ENCODE data around the gene MRPL18. TPM values are rescaled to one million over a fixed set of nuclear protein-coding genes. Genes with fewer than 3 reads are reported as not detected.
"Not testable (repeated sequence)": the region's sequence is repeated elsewhere in the genome, so short reads cannot be mapped to it uniquely, and the experiment has no call there.

The MRPL18 gene
- polyA plus RNA-seq (ENCODE audit: insufficient read length) = 55.6 TPM
- long read RNA-seq, donor 1, transcript MRPL18-201 (4 exons, 978 nt) = major isoform, 24 of 48 reads
- long read RNA-seq, donor 1, partial matches to known transcripts = 15 of 48 reads
- long read RNA-seq, donor 1, other reads (novel, unspliced or antisense) = 7 of 48 reads
- long read RNA-seq, donor 2, transcript MRPL18-201 (4 exons, 978 nt) = major isoform, 23 of 45 reads
- long read RNA-seq, donor 2, partial matches to known transcripts = 5 of 45 reads
- long read RNA-seq, donor 2, other reads (novel, unspliced or antisense) = 14 of 45 reads
- long read RNA-seq, donor 3, transcript MRPL18-201 (4 exons, 978 nt) = major isoform, 33 of 51 reads
- long read RNA-seq, donor 3, partial matches to known transcripts = 0 of 51 reads
- long read RNA-seq, donor 3, other reads (novel, unspliced or antisense) = 15 of 51 reads
- long read RNA-seq, donor 4, partial matches to known transcripts = 0 of 2 reads
- long read RNA-seq, donor 4, other reads (novel, unspliced or antisense) = 0 of 2 reads
- long read RNA-seq, donor 5, transcript MRPL18-201 (4 exons, 978 nt) = major isoform, 54 of 86 reads
- long read RNA-seq, donor 5, partial matches to known transcripts = 6 of 86 reads
- long read RNA-seq, donor 5, other reads (novel, unspliced or antisense) = 23 of 86 reads
- long read RNA-seq, donor 6, transcript MRPL18-201 (4 exons, 978 nt) = major isoform, 22 of 42 reads
- long read RNA-seq, donor 6, partial matches to known transcripts = 9 of 42 reads
- long read RNA-seq, donor 6, other reads (novel, unspliced or antisense) = 10 of 42 reads
- long read RNA-seq, donor 7, transcript MRPL18-201 (4 exons, 978 nt) = major isoform, 34 of 68 reads
- long read RNA-seq, donor 7, partial matches to known transcripts = 11 of 68 reads
- long read RNA-seq, donor 7, other reads (novel, unspliced or antisense) = 19 of 68 reads
- long read RNA-seq, donor 8, transcript MRPL18-201 (4 exons, 978 nt) = major isoform, 9 of 9 reads
- long read RNA-seq, donor 8, partial matches to known transcripts = 0 of 9 reads
- long read RNA-seq, donor 8, other reads (novel, unspliced or antisense) = 0 of 9 reads

DNA sequence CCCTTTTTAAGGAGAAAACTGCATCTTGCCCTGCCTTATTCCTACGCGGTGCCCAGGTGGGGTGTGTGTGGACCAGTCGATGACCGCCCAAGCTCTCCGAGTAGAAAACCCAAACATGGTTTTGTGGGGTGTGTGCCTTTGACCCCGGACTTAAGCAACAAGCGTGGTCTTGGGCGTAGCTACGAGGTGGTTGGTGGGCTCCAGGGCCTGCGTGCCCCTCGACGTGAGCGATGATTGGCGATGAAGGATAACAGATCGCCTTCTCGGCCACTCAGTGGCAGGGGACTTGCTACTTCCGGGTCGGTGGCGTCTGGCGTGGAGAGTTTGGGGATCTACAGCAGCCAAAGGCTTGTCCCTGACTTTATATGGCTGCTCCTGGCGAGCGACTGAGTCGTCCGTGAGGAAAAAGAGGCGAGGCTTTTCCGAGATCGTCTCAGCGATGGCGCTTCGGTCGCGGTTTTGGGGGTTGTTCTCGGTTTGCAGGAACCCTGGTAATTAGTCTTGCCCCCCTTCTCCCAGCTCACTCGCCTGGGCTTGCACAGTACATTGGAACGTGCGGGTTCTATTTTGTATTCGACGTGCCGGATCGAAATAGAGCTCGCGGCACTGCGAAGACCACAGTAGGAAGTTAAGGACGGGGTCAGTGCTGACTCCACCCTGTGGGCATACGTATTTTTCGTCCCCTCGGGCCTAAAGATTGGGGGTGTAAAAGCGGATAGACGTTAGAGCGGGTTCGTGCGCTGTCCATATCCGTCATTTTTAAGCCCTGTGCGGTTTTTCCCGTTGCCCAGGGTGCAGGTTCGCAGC lies at the start of gene MRPL18:
TSS of gene MRPL18 (plus strand) at position 319 of the 807 bp plus-strand sequence. CDS start at position 440, 121 bp downstream.
- peak; percentile 93 for DNase-seq

DNA sequence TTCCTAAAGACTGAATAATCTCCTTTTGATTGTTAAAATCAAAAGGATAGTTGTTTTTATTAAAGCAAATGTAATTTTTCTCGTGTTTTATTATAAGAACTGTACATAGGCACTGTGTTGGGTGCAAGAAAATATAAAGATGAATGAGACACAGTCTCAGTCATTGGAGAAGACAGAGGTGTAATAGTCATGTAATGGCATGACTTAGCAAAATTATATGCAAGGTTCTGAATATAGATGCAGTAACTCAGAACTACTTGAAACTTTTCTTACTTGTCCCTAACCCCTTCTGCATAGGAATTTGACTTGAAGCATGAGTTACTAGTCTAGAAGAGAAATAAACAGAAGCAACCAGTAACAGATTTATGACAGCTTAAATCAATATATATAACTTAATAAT lies 48.1 kb upstream of the MRPL18 start:
- no peak for DNase-seq

DNA sequence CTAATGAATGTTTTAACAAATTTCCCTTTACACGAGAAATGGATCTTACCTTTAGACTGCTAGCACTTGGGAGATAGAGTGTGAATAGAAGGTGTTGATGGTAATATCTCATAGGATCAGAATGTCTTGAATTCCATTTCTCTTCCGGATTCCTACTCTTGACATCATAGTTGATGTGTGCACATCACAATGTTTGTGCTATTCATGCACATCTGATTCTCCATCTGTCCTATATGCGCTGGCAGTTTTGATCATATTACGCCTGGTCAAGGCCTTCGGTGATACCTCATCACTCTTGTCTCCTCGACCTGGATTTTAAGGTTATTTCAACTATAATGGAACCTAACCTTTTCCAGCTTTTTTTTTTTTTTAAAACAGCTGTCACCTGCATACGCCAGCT lies 45.2 kb upstream of the MRPL18 start:
- no peak for DNase-seq

DNA sequence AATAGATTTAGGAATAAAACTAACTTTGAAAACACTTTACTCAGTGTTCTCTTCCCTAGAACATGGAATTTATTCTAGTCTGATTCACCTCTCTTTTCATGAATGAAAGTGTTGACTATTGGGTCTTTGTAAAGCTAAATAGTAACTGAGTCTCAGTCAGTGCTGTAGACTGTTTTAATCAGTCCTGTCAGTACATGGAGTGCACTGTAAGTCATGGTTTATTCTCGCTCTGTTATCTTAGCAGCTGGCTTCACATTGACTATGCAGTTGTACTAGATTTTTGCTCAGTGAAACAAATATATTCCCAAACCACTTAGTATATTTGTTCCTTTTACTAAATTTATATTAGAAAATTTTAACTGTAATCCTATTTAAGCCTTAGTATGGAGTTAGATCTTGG lies 43.5 kb upstream of the MRPL18 start:
- no peak for DNase-seq

DNA sequence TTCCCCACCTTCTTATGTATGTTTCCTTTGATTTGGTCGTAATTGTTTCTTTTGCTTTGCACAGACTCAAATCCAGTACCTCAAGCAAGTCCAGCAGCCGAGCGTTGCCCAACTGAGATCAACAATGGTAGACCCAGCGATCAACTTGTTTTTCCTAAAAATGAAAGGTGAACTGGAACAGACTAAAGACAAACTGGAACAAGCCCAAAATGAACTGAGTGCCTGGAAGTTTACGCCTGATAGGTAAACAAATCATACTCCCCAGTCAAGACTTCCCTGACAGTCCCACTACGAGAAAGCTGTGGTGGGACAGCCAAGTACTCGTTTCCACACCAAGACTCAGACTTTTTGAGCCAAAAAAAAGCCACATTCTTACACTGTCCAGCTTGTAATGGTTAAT lies 42.1 kb upstream of the MRPL18 start:
- DNase-seq = not testable (repeated sequence)

DNA sequence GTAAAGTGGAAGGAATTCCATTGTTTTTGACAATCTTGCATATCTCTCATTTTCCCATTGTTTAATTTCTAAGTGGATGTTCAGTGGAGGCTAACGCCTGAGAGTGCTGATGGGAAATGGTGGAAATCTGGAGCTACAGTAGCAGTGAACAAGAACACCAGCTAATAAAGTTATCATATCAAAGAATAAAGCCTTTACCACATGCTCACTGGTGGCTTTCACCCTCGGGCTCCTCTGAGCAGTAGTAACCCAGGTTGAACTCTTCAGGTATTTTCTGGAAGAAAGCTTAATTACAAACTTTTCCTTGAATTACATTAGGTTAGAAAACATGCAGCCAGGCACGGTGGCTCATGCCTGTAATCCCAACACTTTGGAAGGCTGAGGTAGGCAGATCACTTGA lies 38.8 kb upstream of the MRPL18 start:
- DNase-seq = no peak

DNA sequence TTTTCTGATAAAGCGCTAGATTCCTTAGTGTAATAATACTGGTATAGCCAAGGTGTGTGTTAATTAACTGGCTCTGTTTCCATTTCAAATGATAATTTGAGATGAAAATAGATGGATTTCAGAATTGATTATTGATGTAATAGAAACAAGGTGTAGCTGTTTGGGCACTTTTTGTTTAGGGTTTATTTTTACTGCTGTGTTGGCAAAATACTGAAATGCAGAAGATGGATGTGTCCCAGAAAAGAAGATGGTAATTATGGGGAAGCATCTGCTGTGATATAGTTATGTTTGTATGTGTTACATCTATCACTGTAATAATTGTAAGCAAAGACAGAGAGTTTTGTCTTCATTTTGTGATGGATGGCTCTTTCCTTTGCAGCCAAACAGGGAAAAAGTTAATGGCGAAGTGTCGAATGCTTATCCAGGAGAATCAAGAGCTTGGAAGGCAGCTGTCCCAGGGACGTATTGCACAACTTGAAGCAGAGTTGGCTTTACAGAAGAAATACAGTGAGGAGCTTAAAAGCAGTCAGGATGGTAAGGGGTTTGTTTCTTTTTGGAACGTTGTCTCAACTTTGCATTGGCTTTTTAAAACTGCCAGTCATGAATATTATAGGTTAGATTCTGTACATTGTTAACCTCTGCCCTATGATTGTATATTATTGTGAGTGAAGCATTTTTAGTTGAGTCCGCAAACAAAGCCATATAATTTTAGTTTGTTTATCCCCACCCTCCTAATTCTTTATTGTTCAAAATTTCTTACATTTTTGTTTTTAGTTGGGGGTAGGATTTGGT lies 37.0 kb upstream of the MRPL18 start:
- no peak for DNase-seq

DNA sequence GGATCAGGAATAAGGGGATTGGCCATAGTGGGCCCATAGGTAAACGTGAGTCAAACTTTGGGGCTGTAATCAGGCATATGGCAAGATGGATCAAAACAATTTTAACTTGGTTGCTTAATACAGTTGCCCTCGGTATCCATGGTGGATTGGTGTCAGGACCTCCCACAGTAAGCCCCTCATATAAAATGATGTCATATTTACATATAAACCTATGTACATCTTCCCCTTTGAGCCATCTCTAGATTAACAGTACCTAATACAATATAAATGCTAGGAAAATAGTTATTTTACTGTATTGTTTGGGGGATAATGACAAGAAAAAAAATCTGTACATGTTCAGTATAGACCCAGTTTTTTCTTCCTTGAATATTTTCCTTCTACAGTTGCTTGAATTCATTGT lies 35.9 kb upstream of the MRPL18 start:
- no peak for DNase-seq

DNA sequence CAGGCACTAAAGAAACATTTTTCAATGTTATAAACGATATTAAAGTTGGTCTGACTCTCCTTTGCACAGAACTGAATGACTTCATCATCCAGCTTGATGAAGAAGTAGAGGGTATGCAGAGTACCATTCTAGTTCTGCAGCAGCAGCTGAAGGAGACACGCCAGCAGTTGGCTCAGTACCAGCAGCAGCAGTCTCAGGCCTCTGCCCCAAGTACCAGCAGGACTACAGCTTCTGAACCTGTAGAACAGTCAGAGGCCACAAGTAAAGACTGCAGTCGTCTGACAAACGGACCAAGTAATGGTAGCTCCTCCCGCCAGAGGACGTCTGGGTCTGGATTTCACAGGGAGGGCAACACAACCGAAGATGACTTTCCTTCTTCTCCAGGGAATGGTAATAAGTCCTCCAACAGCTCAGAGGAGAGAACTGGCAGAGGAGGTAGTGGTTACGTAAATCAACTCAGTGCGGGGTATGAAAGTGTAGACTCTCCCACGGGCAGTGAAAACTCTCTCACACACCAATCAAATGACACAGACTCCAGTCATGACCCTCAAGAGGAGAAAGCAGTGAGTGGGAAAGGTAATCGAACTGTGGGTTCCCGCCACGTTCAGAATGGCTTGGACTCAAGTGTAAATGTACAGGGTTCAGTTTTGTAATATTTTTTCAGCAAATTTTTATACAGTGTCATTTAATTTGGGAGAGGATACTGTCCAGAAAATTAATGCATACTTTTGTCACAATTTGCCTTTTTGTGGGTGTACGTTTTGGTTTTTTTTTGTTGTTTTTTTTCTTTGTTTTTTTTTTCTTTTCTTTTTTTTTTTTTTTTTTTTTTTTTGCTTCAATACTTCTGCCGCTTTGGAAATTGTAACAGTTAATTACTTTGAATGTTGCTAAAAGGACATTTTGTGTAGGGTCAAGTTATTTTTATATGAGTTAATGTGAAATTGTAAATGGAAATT lies 35.0 kb upstream of the MRPL18 start:
- no peak for DNase-seq

DNA sequence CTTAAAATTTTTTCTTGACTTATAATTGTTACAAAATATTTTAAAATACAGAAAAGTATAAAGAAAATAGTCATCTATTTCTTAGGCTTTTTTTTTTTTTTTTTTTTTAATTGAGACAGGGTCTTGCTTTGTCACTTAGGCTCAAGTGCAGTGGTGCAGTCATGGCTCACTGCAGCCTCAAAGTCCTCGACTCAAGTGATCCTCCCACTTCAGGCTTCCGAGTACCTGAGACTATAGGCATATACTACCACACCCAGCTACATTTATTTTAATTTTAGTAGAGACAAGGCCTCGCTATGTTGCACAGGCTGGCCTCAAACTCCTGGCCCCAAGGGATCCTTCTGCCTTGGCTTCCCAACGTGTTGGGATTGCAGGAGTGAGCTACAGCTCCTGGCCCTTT lies 33.8 kb upstream of the MRPL18 start:
- no peak for DNase-seq

DNA sequence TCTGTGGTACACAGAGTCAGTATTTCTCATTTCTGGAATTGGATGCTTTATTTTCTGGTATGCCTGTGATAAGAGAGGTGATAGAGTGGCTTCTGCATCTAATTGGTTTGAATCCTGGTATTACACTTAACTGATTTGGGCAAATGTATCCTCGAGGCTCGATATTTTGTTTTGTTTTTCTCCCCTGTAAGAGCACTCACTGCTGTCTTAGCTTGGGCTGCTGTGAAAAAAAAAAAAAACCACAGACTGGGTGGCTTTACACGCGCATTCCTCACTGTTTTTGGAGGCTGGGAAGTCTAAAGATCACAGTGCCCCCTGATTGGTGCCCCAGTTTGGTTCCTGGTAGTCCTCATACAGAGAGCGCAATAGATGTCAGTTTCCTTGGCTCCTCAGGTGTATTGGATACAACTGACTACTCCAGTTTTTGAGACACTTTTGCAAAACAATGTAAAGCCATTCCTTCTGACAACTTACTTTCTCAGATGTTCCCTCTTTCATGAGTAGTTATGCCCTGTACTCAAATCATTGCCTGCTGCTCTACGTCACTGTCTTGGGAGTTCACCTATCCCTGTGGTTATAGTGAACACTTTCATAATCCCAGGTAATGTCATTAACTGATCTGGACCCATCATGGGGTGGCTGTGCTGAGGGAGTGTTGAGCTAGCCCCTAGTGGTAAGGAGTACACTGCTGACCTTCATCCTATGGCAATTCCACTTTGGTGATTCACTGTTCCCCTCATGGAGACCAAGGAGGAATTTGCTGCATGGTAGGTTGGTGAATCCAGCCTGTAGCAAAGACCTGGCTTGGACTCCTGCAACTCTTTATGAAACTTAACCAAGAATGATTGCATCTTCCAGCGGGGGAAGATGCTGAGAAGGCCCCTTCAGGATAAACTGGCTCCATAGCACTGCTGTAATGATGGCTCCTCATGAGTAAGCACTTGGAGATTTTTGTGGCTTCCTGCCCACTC lies 32.0 kb upstream of the MRPL18 start:
- no peak for DNase-seq

DNA sequence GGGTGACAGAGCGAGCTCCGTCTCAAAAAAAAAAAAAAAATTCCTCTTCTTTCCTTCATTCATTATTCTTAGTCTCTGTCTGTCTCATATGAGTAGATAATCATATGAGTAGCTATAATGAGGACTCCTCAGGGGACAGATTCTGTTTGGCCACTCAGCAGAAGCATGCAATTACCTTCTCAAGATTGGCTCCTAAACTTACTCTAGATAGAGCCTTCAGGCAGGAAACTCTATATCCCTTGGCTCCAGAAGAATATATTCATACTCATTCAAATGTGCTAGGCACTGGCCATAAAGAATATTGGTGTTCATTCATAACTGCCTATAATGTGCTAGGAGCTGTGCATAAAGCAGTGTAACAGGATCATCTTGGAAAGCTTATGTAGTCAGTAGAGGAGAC lies 30.6 kb upstream of the MRPL18 start:
- DNase-seq = no peak

DNA sequence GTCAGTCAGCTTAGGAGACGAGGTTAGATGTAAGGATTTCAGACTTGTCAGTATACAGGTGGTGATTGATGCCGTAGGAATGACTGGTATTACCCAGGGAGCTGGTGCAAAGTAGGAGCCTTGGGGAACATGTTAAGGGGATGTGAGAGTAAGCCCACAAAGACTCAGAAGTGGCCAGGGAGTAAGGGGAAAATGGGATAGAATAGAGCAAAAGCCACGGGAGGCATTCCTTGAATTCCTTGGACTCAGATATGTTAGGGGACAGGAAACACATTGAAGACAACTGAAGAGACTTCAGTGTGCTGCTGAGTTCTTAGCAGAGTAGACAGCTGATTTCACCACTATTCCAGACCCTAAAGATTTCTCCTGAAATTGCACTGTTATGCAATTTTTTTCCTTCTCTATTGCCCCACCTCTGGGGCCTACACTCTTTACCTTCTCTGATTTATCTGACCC lies 29.6 kb upstream of the MRPL18 start:
- no peak for DNase-seq

DNA sequence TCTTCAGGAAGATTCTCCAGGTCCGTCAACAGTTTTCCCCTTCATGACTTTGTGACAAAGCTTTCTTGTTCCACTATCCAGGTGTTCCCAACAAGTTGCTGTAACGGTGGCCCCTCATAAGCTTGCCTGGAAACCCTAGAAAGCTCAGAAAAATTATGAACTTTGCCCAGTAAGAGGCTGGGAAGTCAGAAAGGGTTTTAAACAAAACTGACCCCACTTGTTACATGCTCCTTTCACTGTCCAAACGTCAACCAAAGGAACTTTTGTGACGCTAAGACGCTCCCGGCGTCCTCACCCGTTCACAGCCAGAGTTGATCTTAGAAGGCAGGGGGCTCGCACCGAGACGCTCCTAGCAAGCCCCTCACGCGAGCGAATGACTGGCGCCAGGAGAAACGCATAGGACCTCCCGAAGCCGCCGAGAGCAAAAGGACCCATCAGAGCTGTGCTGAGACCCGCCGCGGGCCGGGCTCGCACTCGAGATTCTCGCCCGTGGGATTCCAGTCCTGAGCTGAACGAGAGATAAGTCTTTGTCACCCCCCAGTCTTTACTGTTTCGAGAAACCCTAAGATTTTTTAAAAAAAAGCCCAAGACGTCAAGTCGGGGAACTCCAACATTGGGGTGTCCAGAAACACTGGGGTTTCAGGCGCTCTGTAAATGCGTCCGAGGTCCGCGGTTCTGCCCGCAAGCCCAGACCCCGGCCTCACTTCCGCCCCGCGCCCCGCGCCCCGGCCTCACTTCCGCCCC lies 29.0 kb upstream of the MRPL18 start:
- peak; percentile 33 for DNase-seq

DNA sequence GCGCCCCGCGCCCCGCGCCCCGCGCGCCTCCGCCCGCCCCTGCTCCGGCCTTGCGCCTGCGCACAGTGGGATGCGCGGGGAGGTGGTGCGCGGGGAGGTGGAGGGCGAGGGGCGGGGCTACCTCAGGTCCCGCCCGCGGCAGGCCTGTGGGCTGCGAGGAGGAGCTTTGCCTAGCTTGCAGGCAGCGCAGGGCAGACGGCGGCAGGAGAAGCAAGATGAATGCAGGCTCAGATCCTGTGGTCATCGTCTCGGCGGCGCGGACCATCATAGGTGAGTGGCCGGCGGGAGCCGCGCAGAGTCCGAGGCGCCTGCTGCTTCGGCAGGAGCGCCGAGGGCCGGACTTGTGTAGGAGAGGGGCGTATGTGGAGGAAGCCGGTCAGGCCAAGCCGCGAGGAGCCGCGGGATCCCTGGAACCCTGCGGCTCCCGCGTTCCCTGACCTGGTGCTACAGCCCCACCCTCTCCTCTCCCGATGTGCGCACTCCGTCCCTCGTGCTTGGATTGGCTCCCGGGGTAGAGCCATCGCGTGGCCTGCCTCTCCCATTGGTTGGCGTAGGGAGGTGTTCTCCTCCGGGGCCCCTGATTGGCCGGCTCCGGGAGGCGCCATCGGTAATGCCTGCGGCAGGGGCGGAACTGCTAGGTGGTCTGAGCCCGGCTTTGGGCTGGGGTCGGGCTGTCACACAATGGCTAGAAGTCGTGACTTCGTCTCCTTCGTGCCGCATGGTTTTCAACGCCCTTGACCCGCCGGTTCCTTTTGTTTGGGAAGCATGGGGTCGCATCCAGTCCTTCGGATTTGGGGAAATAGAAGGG lies 28.2 kb upstream of the MRPL18 start, which contains the start of gene ACAT2:
TSS of gene ACAT2 (plus strand) at position 173 of the 808 bp plus-strand sequence. CDS start at position 216, 43 bp downstream.
- peak; percentile 89 for DNase-seq

DNA sequence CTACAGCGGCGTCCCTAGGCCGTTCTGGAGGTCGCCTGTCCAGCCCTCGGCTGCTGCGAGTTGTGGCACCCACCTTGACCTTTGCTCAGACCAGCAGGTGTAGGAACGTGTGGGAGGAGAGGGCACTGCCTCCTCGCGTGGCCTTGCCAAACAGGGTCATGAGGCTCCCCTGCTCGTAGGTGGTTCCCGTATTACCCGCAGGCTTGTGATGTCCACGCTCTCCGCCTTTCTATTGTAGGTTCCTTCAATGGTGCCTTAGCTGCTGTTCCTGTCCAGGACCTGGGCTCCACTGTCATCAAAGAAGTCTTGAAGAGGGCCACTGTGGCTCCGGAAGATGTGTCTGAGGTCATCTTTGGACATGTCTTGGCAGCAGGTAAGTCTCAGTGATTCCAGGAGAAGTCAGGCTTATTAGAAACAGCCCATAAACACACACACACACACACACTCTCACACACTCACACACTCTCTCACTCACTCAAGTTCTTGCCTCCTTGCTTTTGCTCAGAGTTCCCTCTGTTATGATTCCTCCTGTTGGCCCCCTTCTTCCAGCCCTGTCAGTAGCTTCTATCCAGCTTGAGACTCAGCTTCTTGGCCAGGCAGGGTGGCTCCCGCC lies 27.5 kb upstream of the MRPL18 start:
- no peak for DNase-seq
